Immature natural killer cell (primary cell): ENCODE measurements around the gene HELT. TPM values are rescaled to one million over a fixed set of nuclear protein-coding genes. Genes with fewer than 3 reads are reported as not detected.
A peak's percentile ranks its signal among the peaks of the same experiment; 100 is the strongest.
"Not testable (repeated sequence)": the region's sequence is repeated elsewhere in the genome, so short reads cannot be mapped to it uniquely, and the experiment has no call there.

ENCODE experiments used
- DNase-seq, 3 donors: peaks; one replicate each; pipeline ENCODE4 v3.0.0; 2022; ENCODE audit warnings: mixed read lengths in 1 of 3
- H3K27ac Mint-ChIP-seq, 6 donors: one replicate each; pipeline ENCODE4 v1.8.0; 2020; ENCODE audit warnings: mixed read lengths in 6 of 6, mild to moderate bottlenecking in 5 of 6, inconsistent platforms in 4 of 6, moderate library complexity in 3 of 6
- H3K27me3 Mint-ChIP-seq, 3 donors: one replicate each; pipeline ENCODE4 v1.8.0; 2020 to 2021; ENCODE audit warnings: low read depth in 3 of 3, mild to moderate bottlenecking in 3 of 3, mixed read lengths in 3 of 3, moderate library complexity in 3 of 3, inconsistent platforms in 1 of 3
- H3K36me3 Mint-ChIP-seq, 3 donors: one replicate each; pipeline ENCODE4 v1.8.0; 2020; ENCODE audit warnings: mixed read lengths in 3 of 3, inconsistent platforms in 2 of 3, mild to moderate bottlenecking in 2 of 3
- H3K4me1 Mint-ChIP-seq, 2 donors: one replicate each; pipeline ENCODE4 v1.8.0; 2020; ENCODE audit warnings: inconsistent platforms in 2 of 2, mild to moderate bottlenecking in 2 of 2, mixed read lengths in 2 of 2, moderate library complexity in 1 of 2
- H3K4me3 Mint-ChIP-seq, 5 donors: one replicate each; pipeline ENCODE4 v1.8.0; 2020; ENCODE audit warnings: mild to moderate bottlenecking in 5 of 5, mixed read lengths in 5 of 5, inconsistent platforms in 3 of 5, moderate library complexity in 3 of 5
- H3K9me3 Mint-ChIP-seq, 6 donors: one replicate each; pipeline ENCODE4 v1.8.0; 2020; ENCODE audit warnings: mild to moderate bottlenecking in 6 of 6, mixed read lengths in 6 of 6, inconsistent platforms in 4 of 6, moderate library complexity in 3 of 6
- polyA plus RNA-seq, 3 donors: library from polyadenylated mRNA; unstranded; fragments of 300-500 nt; fragmentation: Illumina TruSeq; gene quantifications; one replicate each; pipeline ENCODE4 v1.2.3, GENCODE V29; 2021

Gene HELT
- polyA plus RNA-seq: not detected

- Mint-ChIP-seq H3K27ac (no peak within 1 kb of the TSS), H3K36me3 (no peaks in the 10 kb centered on the region), H3K4me1 (no peaks in the 10 kb centered on the region), H3K9me3 (no peaks in the 10 kb centered on the region), H3K27me3 (peaks cover 5 to 30% (median 10%) of the 10 kb centered on the region in 3 donors), H3K4me3 (no peak within 1 kb of the TSS)
- no peak for DNase-seq
These were observed at the start of gene HELT for GRCh38 chr4:185017964-185018772. TSS of gene HELT (plus strand) at chr4:185018490. CDS start at chr4:185018929, 439 bp downstream.

- H3K4me3 Mint-ChIP-seq: no peak overlapping the region
- H3K36me3 Mint-ChIP-seq: peaks cover 0 to 4% (median 0%) of the 10 kb centered on the region in 3 donors
- peak overlapping the region in 1 of 6 donors; percentile 89 for H3K27ac Mint-ChIP-seq
- peaks cover 40 to 54% (median 42%) of the 10 kb centered on the region in 3 donors for H3K27me3 Mint-ChIP-seq
- peaks cover 2 to 11% (median 8%) of the 10 kb centered on the region in 6 donors for H3K9me3 Mint-ChIP-seq
- peaks cover 0 to 7% of the 10 kb centered on the region in 2 donors for H3K4me1 Mint-ChIP-seq
- DNase-seq: no peak
These were observed 49.5 kb upstream of the HELT start for GRCh38 chr4:184968784-184969201.

- Mint-ChIP-seq H3K36me3 (peaks cover 0 to 4% (median 0%) of the 10 kb centered on the region in 3 donors), H3K9me3 (peaks cover 2 to 10% (median 8%) of the 10 kb centered on the region in 6 donors), H3K4me1 (peaks cover 0 to 7% of the 10 kb centered on the region in 2 donors), H3K4me3 (no peak overlapping the region), H3K27me3 (peaks cover 32 to 46% (median 34%) of the 10 kb centered on the region in 3 donors), H3K27ac (peak overlapping the region in 1 of 6 donors; percentile 34)
- DNase-seq: no peak
These were observed 48.7 kb upstream of the HELT start for GRCh38 chr4:184969610-184970009.

GRCh38 chr4:184972991-184973390 is 45.3 kb upstream of the HELT start:
- DNase-seq: no peak
- H3K36me3 Mint-ChIP-seq: no peaks in the 10 kb centered on the region
- H3K27ac Mint-ChIP-seq: no peak overlapping the region
- H3K27me3 Mint-ChIP-seq: peaks cover 12 to 20% (median 19%) of the 10 kb centered on the region in 3 donors
- peaks cover 0 to 2% (median 0%) of the 10 kb centered on the region in 6 donors for H3K9me3 Mint-ChIP-seq
- H3K4me3 Mint-ChIP-seq: no peak overlapping the region
- no peaks in the 10 kb centered on the region for H3K4me1 Mint-ChIP-seq

- not testable (repeated sequence) for DNase-seq, H3K27ac Mint-ChIP-seq
These were observed 41.9 kb upstream of the HELT start for GRCh38 chr4:184976348-184976747.

GRCh38 chr4:184977747-184978146 is 40.5 kb upstream of the HELT start:
- Mint-ChIP-seq H3K9me3 (peaks cover 0 to 2% (median 0%) of the 10 kb centered on the region in 6 donors), H3K4me3 (no peak overlapping the region), H3K4me1 (no peaks in the 10 kb centered on the region), H3K27ac (no peak overlapping the region), H3K27me3 (peaks cover 5 to 8% (median 8%) of the 10 kb centered on the region in 3 donors), H3K36me3 (no peaks in the 10 kb centered on the region)
- no peak for DNase-seq

More at GRCh38 chr4:184976348-184976747, 41.9 kb upstream of the HELT start:
- H3K27me3 Mint-ChIP-seq, H3K4me3 Mint-ChIP-seq, H3K4me1 Mint-ChIP-seq, H3K9me3 Mint-ChIP-seq, H3K36me3 Mint-ChIP-seq: not testable (repeated sequence)

- peaks cover 0 to 2% (median 0%) of the 10 kb centered on the region in 6 donors for H3K9me3 Mint-ChIP-seq
- no peak overlapping the region for H3K4me3 Mint-ChIP-seq
- H3K36me3 Mint-ChIP-seq: no peaks in the 10 kb centered on the region
- no peak for DNase-seq
- no peaks in the 10 kb centered on the region for H3K4me1 Mint-ChIP-seq
- peaks cover 5 to 8% (median 8%) of the 10 kb centered on the region in 3 donors for H3K27me3 Mint-ChIP-seq
- no peak overlapping the region for H3K27ac Mint-ChIP-seq
These were observed 40.1 kb upstream of the HELT start for GRCh38 chr4:184978211-184978610.

- H3K36me3 Mint-ChIP-seq: no peaks in the 10 kb centered on the region
- no peak for DNase-seq
- H3K4me3 Mint-ChIP-seq: no peak overlapping the region
- peaks cover 5 to 8% (median 8%) of the 10 kb centered on the region in 3 donors for H3K27me3 Mint-ChIP-seq
- H3K4me1 Mint-ChIP-seq: no peaks in the 10 kb centered on the region
- peaks cover 0 to 2% (median 0%) of the 10 kb centered on the region in 6 donors for H3K9me3 Mint-ChIP-seq
- no peak overlapping the region for H3K27ac Mint-ChIP-seq
These were observed 38.7 kb upstream of the HELT start for GRCh38 chr4:184979461-184980124.

- Mint-ChIP-seq H3K4me1 (no peaks in the 10 kb centered on the region), H3K36me3 (no peaks in the 10 kb centered on the region), H3K27ac (no peak overlapping the region), H3K27me3 (peaks cover 5 to 8% (median 8%) of the 10 kb centered on the region in 3 donors), H3K4me3 (no peak overlapping the region), H3K9me3 (peaks cover 0 to 2% (median 0%) of the 10 kb centered on the region in 6 donors)
- DNase-seq: no peak
These were observed 38.0 kb upstream of the HELT start for GRCh38 chr4:184980261-184980660.

- Mint-ChIP-seq H3K4me1 (no peaks in the 10 kb centered on the region), H3K27me3 (peaks cover 2 to 8% (median 4%) of the 10 kb centered on the region in 3 donors), H3K4me3 (no peak overlapping the region), H3K9me3 (no peaks in the 10 kb centered on the region), H3K27ac (no peak overlapping the region), H3K36me3 (no peaks in the 10 kb centered on the region)
- peak; percentile 14 to 18 (median 17) for DNase-seq
These were observed 34.5 kb upstream of the HELT start for GRCh38 chr4:184983672-184984356.

GRCh38 chr4:184987493-184988031 is 30.7 kb upstream of the HELT start:
- no peak for DNase-seq

GRCh38 chr4:184988611-184989010 is 29.7 kb upstream of the HELT start:
- Mint-ChIP-seq H3K36me3 (no peaks in the 10 kb centered on the region), H3K27me3 (peaks cover 0 to 3% (median 0%) of the 10 kb centered on the region in 3 donors), H3K4me1 (no peaks in the 10 kb centered on the region), H3K9me3 (no peaks in the 10 kb centered on the region), H3K27ac (no peak overlapping the region), H3K4me3 (no peak overlapping the region)
- no peak for DNase-seq

More at GRCh38 chr4:184987493-184988031, 30.7 kb upstream of the HELT start:
- Mint-ChIP-seq H3K4me1 (no peaks in the 10 kb centered on the region), H3K36me3 (no peaks in the 10 kb centered on the region), H3K9me3 (no peaks in the 10 kb centered on the region), H3K27ac (no peak overlapping the region), H3K4me3 (no peak overlapping the region), H3K27me3 (peaks cover 0 to 3% (median 2%) of the 10 kb centered on the region in 3 donors)

- H3K4me3 Mint-ChIP-seq, H3K27ac Mint-ChIP-seq, H3K36me3 Mint-ChIP-seq, DNase-seq, H3K9me3 Mint-ChIP-seq, H3K4me1 Mint-ChIP-seq, H3K27me3 Mint-ChIP-seq: not testable (repeated sequence)
These were observed 29.0 kb upstream of the HELT start for GRCh38 chr4:184989283-184989682.
